Uterus (tissue), 2 donors: ENCODE measurements around the gene RCE1.

Source experiments
- POLR2A ChIP-seq, 2 donors: fragments of 450-650 bp; IDR thresholded peaks; one replicate each; pipeline ENCODE4 v1.6.1; 2016; ENCODE audit warnings: antibody characterized with exemption in 2 of 2, mild to moderate bottlenecking in 1 of 2, moderate library complexity in 1 of 2
- TF ChIP-seq, protein P1 (sequence below), 4 experiments: fragments of 200-600 bp in 2 of 4; fragments of 450-650 bp in 2 of 4; sonication (generic) in 2 of 4; IDR thresholded peaks; one replicate each; pipeline ENCODE4 v1.5.1; 2016 to 2019; ENCODE audit warnings: antibody characterized with exemption in 4 of 4, mild to moderate bottlenecking in 2 of 4, moderate library complexity in 1 of 4

DNA sequence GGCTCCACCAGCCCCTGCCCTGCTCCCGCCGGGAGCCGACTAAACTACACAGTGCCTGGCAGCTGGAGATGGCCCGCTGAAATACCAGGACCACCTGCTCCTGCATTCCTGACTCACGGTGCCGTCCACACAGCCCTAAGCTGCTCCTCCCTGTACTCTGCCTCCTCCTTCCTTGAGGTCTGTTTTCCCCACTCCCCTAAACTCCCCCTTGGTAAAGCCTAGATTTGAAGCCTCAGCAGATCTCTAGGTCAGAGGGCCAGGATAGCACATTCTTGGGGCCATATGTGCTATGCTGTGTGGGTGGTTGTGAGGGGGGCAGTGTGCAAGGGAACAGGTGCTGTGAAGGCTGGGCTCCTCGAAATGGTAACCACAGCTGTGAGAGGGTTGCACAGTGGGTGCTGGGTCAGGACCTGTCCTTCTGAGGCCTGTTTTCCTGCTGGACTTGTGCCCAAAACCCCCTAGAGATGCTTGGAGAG lies 23.3 kb downstream of the RCE1 start:
- TF ChIP-seq, protein P1, sequence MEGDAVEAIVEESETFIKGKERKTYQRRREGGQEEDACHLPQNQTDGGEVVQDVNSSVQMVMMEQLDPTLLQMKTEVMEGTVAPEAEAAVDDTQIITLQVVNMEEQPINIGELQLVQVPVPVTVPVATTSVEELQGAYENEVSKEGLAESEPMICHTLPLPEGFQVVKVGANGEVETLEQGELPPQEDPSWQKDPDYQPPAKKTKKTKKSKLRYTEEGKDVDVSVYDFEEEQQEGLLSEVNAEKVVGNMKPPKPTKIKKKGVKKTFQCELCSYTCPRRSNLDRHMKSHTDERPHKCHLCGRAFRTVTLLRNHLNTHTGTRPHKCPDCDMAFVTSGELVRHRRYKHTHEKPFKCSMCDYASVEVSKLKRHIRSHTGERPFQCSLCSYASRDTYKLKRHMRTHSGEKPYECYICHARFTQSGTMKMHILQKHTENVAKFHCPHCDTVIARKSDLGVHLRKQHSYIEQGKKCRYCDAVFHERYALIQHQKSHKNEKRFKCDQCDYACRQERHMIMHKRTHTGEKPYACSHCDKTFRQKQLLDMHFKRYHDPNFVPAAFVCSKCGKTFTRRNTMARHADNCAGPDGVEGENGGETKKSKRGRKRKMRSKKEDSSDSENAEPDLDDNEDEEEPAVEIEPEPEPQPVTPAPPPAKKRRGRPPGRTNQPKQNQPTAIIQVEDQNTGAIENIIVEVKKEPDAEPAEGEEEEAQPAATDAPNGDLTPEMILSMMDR (IDR thresholded peaks at IDR 0.05) = no peak
- no peak for TF ChIP-seq POLR2A (IDR thresholded peaks at IDR 0.05)
